HG03575 (cell line): ENCODE data around the gene PSMD3.

Source experiments
- ATAC-seq: cut with Tn5 transposase; IDR thresholded peaks from one replicate; pipeline ENCODE4 v1.9.1; 2021; ENCODE audit not compliant: unreplicated experiment, insufficient number of reproducible peaks, low FRiP score; ENCODE audit errors: extremely low read depth

PSMD3 gene

DNA sequence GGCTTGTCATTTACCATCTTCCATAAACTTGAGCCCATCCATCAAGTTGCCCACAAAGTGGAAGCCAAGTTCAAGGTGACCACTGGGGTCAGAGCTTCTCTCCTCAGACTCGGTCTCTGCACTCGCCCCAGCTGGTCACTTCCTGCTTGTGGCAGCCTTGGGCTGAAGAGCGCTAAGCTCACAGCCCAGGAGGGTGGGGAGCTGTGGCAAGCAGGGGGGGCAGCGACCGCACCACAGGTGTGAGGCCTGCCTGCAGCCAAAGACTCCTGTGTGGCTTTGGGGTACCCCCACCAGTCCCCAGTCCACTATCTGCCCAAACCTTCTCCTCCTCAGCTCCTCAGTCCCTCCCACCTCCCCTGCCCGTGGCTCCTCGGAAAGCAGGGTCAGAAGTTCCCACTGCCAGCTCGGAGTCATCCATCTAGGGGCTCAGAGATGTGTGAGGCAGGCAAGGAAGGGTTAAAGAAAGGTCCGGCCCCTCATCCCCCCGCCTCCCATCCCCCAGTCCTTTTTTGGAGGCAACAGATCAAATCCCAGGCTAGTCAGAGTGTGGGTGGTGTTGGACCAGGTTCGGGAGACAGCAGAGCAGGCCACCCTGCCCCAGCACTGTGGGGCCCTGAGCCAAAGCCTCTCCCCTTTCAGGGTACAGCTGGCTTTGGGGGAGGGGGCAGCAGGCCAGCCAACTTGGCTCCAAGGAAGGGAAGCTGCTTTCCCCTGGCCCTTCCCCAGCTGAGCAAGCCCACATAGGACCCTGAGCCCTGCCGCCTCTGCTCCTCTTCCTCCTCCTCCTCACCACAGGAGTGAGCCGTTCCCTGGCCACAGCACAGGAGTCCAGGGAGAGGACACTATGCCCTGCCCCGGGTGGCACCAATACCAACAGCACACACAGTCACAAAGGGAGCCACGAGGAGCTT is 37.9 kb downstream of the PSMD3 start:
- no peak for ATAC-seq

DNA sequence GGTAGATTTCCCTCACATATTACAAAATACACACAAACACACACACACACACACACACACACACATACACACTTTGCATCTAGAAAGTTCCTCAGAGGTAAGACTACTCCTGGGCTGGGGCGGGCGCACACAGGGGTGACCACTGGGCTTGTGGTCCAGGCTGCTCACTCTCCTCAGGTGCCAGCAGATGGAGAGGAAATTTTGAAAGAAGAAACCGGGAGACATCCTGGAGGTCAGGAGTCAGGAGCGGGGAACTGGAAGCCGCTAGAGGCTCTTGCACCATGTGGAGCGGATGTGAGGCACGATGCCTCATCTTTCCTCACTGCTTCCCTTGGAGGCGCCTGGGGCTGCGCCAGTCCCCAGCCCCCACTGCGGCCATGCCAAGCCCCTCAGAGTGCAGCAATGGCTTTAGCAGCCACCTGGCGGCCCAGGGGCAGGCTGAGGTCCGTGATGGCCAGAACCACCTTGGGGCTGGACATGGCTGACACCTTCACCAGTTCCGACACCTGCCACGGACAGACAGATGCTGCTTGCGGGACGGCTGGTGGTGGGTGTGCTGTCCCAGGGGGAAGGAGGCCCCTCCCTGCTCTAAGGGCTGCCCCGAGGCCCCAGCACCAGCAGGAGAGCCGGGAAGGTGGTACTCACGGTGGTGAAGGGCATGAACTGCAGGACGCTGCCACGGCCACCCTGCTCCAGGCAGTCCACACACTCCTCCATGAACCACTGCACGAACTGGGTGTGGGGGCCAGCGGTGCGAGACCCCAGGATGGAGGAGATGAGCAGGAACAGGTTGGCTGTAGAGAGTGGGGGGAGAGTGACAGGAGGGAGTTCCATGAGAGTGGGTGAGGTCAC is 38.8 kb downstream of the PSMD3 start:
- no peak for ATAC-seq

DNA sequence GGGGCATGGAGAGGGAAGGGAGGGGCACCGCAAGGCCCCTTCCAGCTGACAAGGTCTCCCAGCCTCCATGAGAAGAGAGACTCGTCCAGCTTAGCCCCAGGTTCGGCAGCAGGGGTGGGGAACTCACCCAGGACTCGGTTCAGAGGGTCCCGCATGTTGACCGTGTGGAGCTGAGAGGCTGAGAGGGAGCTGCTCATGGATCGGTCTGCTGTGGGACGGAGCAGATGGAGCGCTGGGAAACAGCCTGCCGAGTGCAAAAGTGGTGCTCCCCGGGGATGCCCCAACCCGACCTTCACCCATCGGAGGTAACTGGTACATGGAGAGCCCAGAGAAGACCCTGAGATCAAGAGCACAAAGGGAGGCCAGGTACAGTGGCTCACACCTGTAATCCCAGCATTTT is 39.5 kb downstream of the PSMD3 start:
- no peak for ATAC-seq

DNA sequence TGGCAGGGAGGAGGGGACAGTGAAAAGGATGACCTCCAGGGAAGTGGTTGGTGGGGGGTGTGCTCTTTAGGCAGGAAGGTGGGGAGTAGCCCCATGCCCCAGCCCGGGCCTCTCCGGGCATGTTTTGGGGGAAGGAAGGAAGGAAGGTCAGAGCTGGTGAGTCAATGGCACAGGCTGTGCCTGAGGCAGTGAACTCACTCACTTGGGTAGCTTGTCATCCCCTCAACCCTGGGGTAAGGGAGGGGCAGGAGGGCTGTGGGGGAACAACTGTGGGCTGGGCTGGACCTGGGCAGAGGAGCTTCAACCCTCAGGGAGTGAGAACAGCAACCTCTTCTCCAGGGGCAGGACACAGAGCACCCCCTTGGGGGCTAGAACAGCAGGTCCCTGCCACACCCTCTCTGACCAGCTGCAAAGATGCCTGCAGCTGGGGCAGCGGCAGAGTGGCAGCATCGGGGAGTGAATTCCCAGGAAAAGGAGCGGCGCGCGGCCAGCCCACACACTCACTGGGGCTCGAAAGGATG is 40.9 kb downstream of the PSMD3 start:
- no peak for ATAC-seq

DNA sequence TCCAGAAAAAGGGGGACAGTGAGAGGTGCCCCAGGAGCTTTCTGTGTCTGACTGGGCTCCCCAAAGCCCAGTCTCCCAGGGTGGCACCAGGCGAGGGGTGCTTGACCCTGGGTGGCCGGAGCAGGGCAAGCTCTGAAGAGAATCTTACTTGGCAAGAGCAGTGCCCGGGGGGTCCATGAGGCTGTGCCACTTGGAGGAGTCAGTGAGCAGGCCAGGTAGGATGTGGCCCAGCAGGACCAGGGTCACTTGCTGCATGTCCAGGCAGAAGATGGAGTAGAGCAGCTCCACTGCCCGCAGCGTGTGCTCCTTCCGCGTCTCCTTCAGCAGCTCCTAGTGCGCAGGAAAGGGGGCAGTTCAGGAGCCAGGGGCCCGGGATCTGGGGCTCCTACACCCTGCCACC is 41.9 kb downstream of the PSMD3 start:
- ATAC-seq: no peak

DNA sequence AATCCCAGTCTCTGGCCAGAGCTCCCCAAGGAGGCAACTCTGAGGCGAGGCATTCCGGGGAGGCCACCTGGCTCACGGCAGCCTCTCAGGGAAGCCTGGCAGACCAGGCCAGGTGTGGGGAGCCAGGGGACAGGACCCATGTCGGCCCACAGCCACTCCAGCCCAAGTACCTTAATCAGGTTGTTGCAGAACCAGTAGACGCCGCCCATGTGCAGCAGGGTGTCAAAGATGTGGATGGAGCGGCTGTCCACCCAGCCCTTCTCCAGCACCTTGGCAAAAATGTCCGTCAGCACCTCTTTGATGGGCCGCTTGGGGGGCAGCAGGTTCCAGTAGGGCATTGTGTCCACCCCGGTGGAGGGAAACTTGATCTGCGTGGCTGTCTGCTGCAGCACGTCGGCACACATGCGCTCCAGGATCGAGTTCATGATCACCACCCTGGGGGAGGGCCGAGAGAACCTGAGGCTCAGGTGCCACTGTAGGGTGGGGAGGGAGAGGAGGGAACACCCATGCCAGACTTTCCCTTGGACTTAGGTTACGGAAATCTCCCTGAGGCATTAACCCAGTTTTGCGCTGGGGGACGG is 42.4 kb downstream of the PSMD3 start:
- no peak for ATAC-seq

DNA sequence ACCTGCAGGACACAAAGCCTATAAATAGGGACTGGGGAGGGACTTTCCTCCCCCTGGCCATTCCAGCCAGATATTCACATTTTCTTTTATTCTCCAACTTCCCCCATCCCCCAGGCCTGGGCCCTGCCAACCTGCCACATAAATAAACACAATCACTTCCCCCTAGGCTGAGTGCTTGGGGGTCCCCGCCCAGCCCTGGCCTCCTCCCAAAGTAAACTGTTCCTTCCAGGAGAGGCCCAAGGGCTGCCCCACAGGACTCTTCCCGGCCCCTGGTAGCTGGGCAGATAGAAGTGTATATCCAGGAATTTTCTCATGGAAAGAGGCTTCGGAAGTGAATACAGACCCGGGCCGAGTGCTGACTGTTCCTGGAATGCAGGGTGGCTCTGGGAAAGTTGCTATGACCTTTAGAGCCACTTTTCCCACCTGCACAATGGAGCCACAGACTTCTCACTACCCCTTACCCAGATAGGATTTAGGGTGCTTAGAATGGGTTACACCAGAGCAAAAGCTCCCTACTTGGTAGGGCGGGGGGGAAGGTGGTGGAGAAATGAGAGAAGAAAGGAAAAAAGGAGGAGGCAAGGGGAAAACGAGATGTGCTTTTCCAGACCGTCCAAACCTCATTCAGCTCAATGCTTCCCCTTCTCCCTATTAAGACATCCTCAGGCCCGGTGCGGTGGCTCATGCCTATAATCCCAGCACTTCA is 43.1 kb downstream of the PSMD3 start:
- no peak for ATAC-seq

DNA sequence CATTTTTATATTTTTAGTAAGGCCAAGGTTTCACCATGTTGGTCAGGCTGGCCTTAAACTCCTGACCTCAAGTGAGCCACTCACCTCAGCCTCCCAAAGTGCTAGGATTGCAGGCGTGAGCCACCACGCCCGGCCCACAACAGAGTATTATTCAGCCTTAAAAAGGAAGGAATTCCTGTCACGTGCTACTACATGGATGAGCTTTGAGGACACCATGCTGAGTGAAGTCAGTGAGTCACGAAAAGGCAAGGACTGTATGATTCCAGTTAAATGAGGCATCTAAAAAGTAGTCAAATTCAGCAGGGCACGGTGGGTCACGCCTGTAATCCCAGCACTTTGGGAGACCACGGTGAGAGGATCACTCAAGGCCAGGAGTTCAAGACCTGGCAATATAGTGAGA is 44.3 kb downstream of the PSMD3 start:
- ATAC-seq: no peak

DNA sequence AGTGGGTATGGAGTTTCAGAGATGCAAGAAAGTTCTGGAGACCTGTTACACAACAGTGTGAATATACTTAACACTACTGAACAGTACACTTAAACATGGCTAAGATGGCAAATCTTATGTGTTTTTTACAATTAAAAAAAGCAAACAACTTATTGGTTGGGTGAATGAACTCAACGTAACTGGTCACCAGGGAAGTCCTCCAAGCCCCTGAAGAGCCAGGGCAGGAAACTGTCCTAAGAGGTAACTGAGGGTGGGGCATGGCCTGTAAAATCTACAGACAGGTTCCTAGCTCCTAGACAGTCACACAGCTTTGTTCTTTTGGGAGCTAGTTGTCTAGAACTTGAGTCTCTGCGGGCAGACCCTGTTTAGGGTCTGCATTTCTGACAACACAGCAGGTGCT is 45.0 kb downstream of the PSMD3 start:
- ATAC-seq: no peak

DNA sequence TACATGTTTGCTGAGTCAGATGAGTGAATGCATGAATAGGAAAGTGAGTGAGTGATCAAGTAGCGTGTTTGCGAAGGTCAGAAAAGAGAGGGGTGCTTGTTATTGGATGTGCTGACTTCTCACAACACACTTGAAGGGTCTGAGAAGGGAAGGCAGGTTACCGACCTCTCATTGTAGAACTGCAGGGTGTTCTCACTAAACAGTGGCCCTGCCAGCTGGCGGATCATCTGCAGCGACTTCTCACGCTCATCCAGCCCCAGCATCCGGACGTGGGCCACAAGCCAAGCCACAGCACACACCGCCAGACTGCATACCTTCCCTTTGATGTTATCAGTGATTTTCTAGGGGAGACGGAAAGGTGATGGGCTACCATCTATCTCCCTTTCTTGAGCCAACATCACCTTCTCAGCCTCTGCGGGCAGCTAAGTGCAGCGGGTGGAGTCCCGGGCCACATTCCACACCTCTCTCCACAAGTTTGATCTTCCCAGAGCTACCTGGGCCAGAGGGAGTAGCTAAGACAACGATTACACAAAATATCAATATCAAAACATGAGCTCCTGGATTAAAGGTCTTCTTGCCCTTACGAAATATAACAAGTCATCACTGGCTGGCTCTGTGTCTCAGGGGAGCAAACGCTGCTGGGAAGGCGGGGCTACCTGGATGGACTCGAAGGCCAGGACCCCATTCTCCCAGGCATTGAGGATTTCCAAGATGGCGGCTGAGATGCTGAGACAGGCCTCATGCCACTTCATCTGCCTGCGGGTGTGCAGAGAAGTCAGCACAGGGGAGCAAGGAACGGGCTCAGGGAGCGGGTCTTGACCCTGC is 45.6 kb downstream of the PSMD3 start:
- ATAC-seq: no peak

DNA sequence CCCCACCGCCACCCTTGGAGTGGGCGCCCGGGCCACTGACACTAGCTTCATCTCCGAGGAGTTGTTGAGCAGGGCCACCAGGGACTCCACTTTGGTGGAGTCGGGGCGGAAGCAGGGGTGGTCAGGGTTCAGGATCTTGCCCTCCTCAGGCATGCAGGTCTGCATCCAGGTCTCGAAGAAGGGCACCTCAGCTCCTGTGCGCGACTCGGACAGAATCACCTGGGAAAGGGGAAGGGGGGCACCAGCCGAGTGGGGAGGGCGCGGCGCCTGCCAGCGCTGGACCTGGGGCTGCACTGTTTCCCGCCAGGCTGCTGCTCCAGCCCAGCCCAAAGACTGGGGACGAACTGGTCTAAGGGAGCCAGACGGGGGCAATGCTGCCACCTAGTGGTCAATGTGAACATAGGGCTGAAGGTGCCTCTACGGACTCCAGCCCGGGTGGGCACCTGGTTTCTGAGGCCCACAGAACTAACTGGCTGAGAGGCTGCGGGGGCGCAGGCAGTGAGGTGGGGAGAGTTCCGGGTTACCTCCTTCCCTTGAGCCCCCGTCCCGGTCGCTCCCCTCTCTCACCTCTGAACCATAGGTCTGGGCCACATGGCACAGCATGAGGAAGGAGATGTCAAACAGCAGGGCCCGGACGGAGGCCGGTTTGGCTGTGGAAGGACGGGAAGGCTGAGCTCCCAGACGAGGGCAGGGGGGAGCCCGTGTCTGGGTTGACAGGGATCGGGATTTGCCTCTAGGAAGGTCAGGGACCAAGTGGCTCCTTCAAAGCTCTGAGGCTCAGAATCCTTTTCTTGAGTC is 46.4 kb downstream of the PSMD3 start:
- ATAC-seq: no peak

DNA sequence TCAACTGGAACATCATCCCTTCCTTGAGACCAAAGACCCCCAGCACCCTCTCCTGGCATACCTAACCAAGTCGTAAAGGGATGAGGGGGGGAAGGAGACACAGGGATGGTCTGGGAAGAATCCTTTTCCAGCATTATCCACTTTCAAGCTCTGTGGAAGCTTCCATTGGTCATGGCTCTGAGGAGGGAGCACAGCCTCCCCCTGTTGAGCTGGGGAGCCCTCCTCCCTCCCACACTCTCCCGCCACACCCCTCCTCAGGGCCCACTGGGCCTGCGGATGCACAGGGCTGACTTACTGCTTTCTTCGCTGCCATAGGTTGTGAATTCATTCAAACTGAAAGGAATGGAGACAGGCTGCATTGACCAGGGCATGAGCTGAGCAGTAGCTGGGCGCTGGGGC is 47.0 kb downstream of the PSMD3 start:
- ATAC-seq: no peak

DNA sequence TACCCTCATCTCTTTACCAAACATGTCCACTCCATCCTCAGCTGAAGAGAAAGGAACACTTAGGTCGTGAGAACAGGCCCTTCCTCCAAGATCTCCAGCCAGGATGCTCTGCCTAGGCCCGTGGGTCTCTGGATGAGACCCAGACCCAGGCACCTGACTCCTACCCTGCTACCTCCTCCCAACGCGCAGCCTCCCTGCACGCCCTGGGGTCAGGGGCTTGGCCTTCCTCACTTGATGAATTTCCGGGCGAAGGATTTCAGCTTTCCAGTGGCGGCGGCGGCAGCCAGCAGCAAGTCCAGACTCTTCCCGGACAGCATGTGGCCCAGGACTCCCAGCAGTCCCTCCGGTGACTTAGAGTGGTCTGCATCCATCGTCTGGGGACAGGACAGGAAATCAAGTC is 48.0 kb downstream of the PSMD3 start:
- ATAC-seq: no peak

DNA sequence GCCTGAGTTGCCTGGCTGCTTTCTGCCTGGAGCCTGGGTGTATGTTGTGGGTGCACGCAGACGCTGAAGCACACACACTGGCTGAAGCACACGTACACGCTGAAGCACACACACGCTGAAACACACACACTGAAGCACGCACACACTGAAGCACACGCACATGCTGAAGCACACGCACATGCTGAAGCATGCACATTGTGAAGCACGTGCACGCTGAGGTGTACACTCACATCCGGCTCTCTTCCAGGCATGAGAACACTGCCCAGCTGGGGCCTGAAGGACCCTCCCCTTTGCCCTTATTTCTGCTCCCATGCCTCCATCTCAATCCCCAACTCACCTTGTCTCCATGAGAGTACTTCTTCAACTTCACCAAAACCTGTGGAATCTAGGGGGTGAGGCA is 51.1 kb downstream of the PSMD3 start:
- no peak for ATAC-seq

DNA sequence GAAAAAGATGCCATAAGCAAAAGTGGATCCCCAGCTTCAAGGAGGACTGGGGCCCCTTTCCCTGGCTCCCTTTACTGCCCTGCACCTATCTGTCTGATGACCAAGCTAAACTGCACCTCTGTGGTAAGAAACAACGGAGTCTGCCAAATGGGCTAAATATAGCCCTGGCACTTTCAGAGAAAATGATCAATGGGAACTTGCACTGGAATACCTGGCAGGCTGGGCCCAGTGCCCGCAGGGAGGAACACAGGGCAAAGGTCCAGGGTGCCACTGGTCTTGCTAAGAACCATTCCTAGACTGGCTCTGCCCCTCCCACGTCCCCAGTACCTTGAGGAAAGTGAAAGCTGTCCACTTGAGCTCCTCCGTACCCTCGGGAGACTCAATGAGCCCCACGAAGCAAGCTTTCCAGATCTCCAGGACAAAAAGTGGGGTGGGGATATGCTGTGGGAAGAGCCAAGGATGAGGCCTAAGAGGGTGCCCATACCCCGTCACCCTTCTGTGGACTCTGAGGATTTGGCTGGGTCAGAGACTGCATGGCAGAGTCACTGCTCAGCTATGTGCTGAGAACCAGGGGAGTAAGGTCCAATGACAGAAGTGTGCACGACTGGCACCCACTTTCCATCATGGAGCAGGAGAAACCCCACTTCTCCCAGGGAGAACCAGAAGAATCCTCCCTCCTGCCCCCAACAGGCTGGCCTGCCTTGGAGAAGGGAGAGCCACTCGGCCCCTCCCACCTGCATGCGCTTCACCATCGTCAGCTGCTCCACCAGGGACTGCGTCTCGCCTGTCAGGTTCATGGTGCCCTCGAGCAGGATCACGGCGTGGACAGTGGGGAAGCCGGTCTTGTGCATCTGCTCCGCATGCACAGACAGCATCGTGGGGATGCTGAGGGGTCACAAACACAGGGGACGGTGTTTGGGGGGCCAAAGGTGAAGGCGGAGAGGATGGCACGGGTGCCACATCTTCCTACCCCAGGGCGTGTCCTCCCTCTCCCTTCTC is 52.0 kb downstream of the PSMD3 start:
- ATAC-seq: no peak

DNA sequence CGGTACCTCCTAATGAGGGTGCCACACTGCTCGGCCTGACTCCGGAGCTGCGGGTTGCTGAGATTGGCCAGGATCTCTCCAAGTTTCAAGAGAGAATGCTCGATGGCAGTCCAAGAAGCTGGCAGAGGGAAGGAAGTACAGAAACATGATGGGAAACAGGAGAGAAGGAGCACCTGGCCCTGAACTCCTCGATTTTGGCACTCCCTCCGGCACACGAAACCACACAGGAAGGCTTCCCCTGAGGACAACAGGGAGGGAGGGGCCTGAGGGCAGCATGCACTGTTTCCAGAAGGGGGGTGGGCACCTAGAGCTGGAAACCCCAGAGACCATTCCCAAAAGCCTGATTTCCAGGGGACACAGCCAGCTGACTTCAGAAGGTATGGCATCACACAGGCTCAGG is 52.7 kb downstream of the PSMD3 start:
- no peak for ATAC-seq
